H1 (cell line): ENCODE results near the gene SPTB. TPM values are rescaled to one million over a fixed set of nuclear protein-coding genes. Genes with fewer than 3 reads are reported as not detected.

Source experiments
- CTCF ChIA-PET: fragments of 300-600 bp; sonication (Branson Sonifier 250); formaldehyde crosslinking; loops from one replicate; lab custom pipeline; 2021; ENCODE audit not compliant: partially characterized antibody; lab: Charles Lee
- POLR2A ChIA-PET: fragments of 300-600 bp; sonication (Branson Sonifier 250); formaldehyde crosslinking; loops from one replicate; lab custom pipeline; 2021; ENCODE audit warnings: inconsistent platforms; ENCODE audit not compliant: partially characterized antibody; lab: Charles Lee
- DNase-seq, 2 experiments: peaks; one replicate each; pipeline versions ENCODE4 v3.0.0 to v3.0.0-alpha.2; 2010 to 2022; ENCODE audit warnings: low spot score in 2 of 2, low read depth in 1 of 2, mixed read lengths in 1 of 2
- FAIRE-seq: peaks from 2 replicates; lab custom pipeline; 2011; peaks lifted over from hg19 to GRCh38; lab: Jason Lieb, UNC
- H2AFZ ChIP-seq: 2 replicates; pipeline ENCODE4 v1.8.1; 2012; ENCODE audit warnings: low read length, inconsistent platforms
- H2AK5ac ChIP-seq: 2 replicates; pipeline ENCODE4 v1.6.1; 2013; ENCODE audit warnings: low read depth, low read length
- H2BK120ac ChIP-seq: replicated peaks from 2 replicates; pipeline ENCODE3; 2013; ENCODE audit warnings: low read depth, low read length, inconsistent platforms
- H2BK12ac ChIP-seq: 2 replicates; pipeline ENCODE4 v1.6.1; 2013; ENCODE audit warnings: low read depth, low read length
- H2BK15ac ChIP-seq: 2 replicates; pipeline ENCODE4 v1.6.1; 2013; ENCODE audit warnings: low read length
- H2BK20ac ChIP-seq: 2 replicates; pipeline ENCODE4 v1.6.1; 2013; ENCODE audit warnings: low read length
- H2BK5ac ChIP-seq: 2 replicates; pipeline ENCODE4 v1.6.1; 2013; ENCODE audit warnings: low read depth, low read length
- H3K14ac ChIP-seq: 2 replicates; pipeline ENCODE4 v1.6.1; 2013; ENCODE audit warnings: inconsistent platforms; ENCODE audit not compliant: insufficient read length
- H3K18ac ChIP-seq: 2 replicates; pipeline ENCODE4 v1.6.1; 2013; ENCODE audit warnings: low read length; ENCODE audit errors: extremely low read depth
- H3K23ac ChIP-seq: 2 replicates; pipeline ENCODE4 v1.6.1; 2013; ENCODE audit warnings: inconsistent platforms; ENCODE audit not compliant: insufficient read length
- H3K23me2 ChIP-seq: 2 replicates; pipeline ENCODE4 v1.6.1; 2013; ENCODE audit warnings: low read depth, low read length
- H3K27ac ChIP-seq: 2 replicates; pipeline ENCODE4 v1.6.1; 2011; ENCODE audit warnings: low read depth, low read length, inconsistent platforms
- H3K27me3 ChIP-seq, 4 experiments: replicated peaks in 1 of 4; 1 replicate in 1 of 4; 2 replicates in 3 of 4; pipeline versions ENCODE4 v1.6.1 to v1.8.1; 2011 to 2013; ENCODE audit warnings: low read length in 3 of 4, mild to moderate bottlenecking in 3 of 4, inconsistent platforms in 2 of 4, mixed read lengths in 2 of 4, moderate library complexity in 1 of 4; ENCODE audit not compliant: control insufficient read depth in 3 of 4, insufficient read depth in 3 of 4; ENCODE audit errors: extremely low read depth in 1 of 4
- H3K36me3 ChIP-seq, 4 experiments: 2 replicates each; pipeline versions ENCODE4 v1.6.1 to v1.8.1; 2011 to 2013; ENCODE audit warnings: mild to moderate bottlenecking in 4 of 4, low read length in 3 of 4, moderate library complexity in 2 of 4, control low read depth in 1 of 4, inconsistent platforms in 1 of 4; ENCODE audit not compliant: insufficient read depth in 4 of 4, control insufficient read depth in 2 of 4
- H3K4ac ChIP-seq: replicated peaks from 2 replicates; pipeline ENCODE3; 2013; ENCODE audit warnings: low read length, low read depth, mixed read lengths, inconsistent platforms; ENCODE audit not compliant: insufficient read length
- H3K4me1 ChIP-seq, 4 experiments: replicated peaks in 1 of 4; 1 replicate in 1 of 4; 2 replicates in 3 of 4; pipeline versions ENCODE4 v1.6.1 to v1.8.1; 2011 to 2013; ENCODE audit warnings: low read length in 3 of 4, inconsistent platforms in 2 of 4, mixed read lengths in 1 of 4; ENCODE audit not compliant: insufficient read depth in 4 of 4, control insufficient read depth in 3 of 4
- H3K4me2 ChIP-seq, 2 experiments: 2 replicates each; pipeline versions ENCODE4 v1.6.1 to v1.8.1; 2011 to 2013; ENCODE audit warnings: low read depth in 2 of 2, low read length in 2 of 2, control low read depth in 1 of 2, inconsistent platforms in 1 of 2, mild to moderate bottlenecking in 1 of 2; ENCODE audit not compliant: insufficient read depth in 1 of 2
- H3K4me3 ChIP-seq, 4 experiments: fragments of 200-600, 300-600 bp in 1 of 4; sonication (generic), shearing (Covaris generic), sonication (Bioruptor Twin) in 1 of 4; 2 replicates each; pipeline versions ENCODE4 v1.5.1 to v1.8.1; 2011 to 2016; ENCODE audit warnings: low read length in 4 of 4, low read depth in 3 of 4, control low read depth in 2 of 4, inconsistent platforms in 2 of 4, mild to moderate bottlenecking in 2 of 4, mixed read lengths in 1 of 4, moderate library complexity in 1 of 4; ENCODE audit not compliant: insufficient read depth in 2 of 4; ENCODE audit errors: extremely low read depth in 1 of 4
- H3K56ac ChIP-seq: replicated peaks from 2 replicates; pipeline ENCODE3; 2013; ENCODE audit warnings: low read depth, mild to moderate bottlenecking, mixed read lengths, low read length, inconsistent platforms; ENCODE audit not compliant: insufficient read length
- H3K79me1 ChIP-seq: 2 replicates; pipeline ENCODE4 v1.6.1; 2013; ENCODE audit warnings: low read depth, low read length, control low read depth
- H3K79me2 ChIP-seq, 2 experiments: 2 replicates each; pipeline versions ENCODE4 v1.6.1 to v1.8.1; 2012 to 2013; ENCODE audit warnings: low read length in 2 of 2, mild to moderate bottlenecking in 2 of 2, inconsistent platforms in 1 of 2; ENCODE audit not compliant: insufficient read depth in 2 of 2, control insufficient read depth in 1 of 2
- H3K9ac ChIP-seq, 4 experiments: replicated peaks in 1 of 4; 1 replicate in 1 of 4; 2 replicates in 3 of 4; pipeline versions ENCODE4 v1.6.1 to v1.8.1; 2011 to 2013; ENCODE audit warnings: low read depth in 3 of 4, low read length in 3 of 4, control low read depth in 2 of 4, mild to moderate bottlenecking in 2 of 4, moderate library complexity in 2 of 4, inconsistent platforms in 1 of 4; ENCODE audit errors: extremely low read depth in 1 of 4
- H3K9me3 ChIP-seq, 2 experiments: 2 replicates each; pipeline versions ENCODE4 v1.6.1 to v1.8.1; 2012 to 2013; ENCODE audit warnings: mild to moderate bottlenecking in 2 of 2, moderate library complexity in 2 of 2, control low read depth in 1 of 2, inconsistent platforms in 1 of 2, low read depth in 1 of 2, low read length in 1 of 2, mixed read lengths in 1 of 2; ENCODE audit not compliant: insufficient read depth in 2 of 2
- H4K20me1 ChIP-seq, 2 experiments: replicated peaks in 1 of 2; 2 replicates each; pipeline versions ENCODE3 to v1.8.1; 2011 to 2013; ENCODE audit warnings: inconsistent platforms in 2 of 2, low read length in 2 of 2, mild to moderate bottlenecking in 1 of 2; ENCODE audit not compliant: insufficient read depth in 2 of 2, control insufficient read depth in 1 of 2
- H4K5ac ChIP-seq: 2 replicates; pipeline ENCODE4 v1.6.1; 2013; ENCODE audit warnings: low read length, low read depth, mixed read lengths, inconsistent platforms; ENCODE audit not compliant: insufficient read length
- H4K8ac ChIP-seq: 2 replicates; pipeline ENCODE4 v1.8.0; 2013; ENCODE audit warnings: mild to moderate bottlenecking, moderate library complexity, low read length, inconsistent platforms; ENCODE audit not compliant: insufficient read depth; ENCODE audit errors: extremely low read depth
- H4K91ac ChIP-seq: replicated peaks from 2 replicates; pipeline ENCODE3; 2013; ENCODE audit warnings: low read length, mixed read lengths, inconsistent platforms; ENCODE audit not compliant: insufficient read length
- FOSL1 ChIP-seq: IDR thresholded peaks from 2 replicates; pipeline ENCODE4 v1.6.1; 2011; ENCODE audit warnings: mild to moderate bottlenecking, low read depth, low read length, moderate library complexity; ENCODE audit not compliant: insufficient read depth
- JUN ChIP-seq: IDR thresholded peaks from 2 replicates; pipeline ENCODE4 v1.6.1; 2011; ENCODE audit warnings: low read depth, mild to moderate bottlenecking, improper control_type of control experiment, low read length
- RFX5 ChIP-seq: IDR thresholded peaks from 2 replicates; pipeline ENCODE4 v1.6.1; 2011; ENCODE audit warnings: low read depth, low read length, improper control_type of control experiment, borderline replicate concordance
- SUZ12 ChIP-seq: fragments of 200-600 bp; sonication (generic); IDR thresholded peaks from 2 replicates; pipeline ENCODE4 v1.6.1; 2012; ENCODE audit warnings: mild to moderate bottlenecking, inconsistent platforms, low read length, moderate library complexity, mixed read lengths
- WGBS, 2 experiments: shearing (Covaris generic) in 1 of 2; methylation state at CpG; one replicate each; pipeline versions ENCODE4 v1.1.6 to v1.1.7; 2013 to 2015; ENCODE audit warnings: low lambda C conversion rate in 2 of 2, mixed read lengths in 2 of 2, inconsistent platforms in 1 of 2, low coverage in 1 of 2, missing lambda C conversion rate in 1 of 2; ENCODE audit not compliant: insufficient replicate concordance in 2 of 2, insufficient coverage in 1 of 2, insufficient read length in 1 of 2; ENCODE audit errors: extremely low coverage in 1 of 2, missing lambda C conversion rate in 1 of 2; 5-methylcytosine and 5-hydroxymethylcytosine counted together
- polyA plus RNA-seq, 7 experiments: library from polyadenylated mRNA; depleted of rRNA in 3 of 7; stranded (reverse) in 5 of 7; unstranded in 2 of 7; fragments of >200 nt in 5 of 7; fragments of 200-250 nt in 2 of 7; gene quantifications; 1 replicate in 5 of 7; 2 replicates in 1 of 7; 4 replicates in 1 of 7; pipeline versions ENCODE4 v1.2.1 to v1.2.3, GENCODE V29; 2011 to 2013; ENCODE audit warnings: missing spikeins in 2 of 7, mixed read lengths in 2 of 7
- total RNA-seq: library from RNA; stranded (reverse); fragmentation: NEBNext Ultra II Directional; extraction: Animal tissue kit (Norgen Biotek cat#: 25700); gene quantifications from 2 replicates; pipeline ENCODE4 v1.2.1, GENCODE V29; 2021

The SPTB gene
- total and polyA plus RNA-seq, 2 of the 8 experiments (the other 6 are each of a cell fraction or from before 2014, with no cell fraction given): 0.30 to 2.4 TPM

DNA sequence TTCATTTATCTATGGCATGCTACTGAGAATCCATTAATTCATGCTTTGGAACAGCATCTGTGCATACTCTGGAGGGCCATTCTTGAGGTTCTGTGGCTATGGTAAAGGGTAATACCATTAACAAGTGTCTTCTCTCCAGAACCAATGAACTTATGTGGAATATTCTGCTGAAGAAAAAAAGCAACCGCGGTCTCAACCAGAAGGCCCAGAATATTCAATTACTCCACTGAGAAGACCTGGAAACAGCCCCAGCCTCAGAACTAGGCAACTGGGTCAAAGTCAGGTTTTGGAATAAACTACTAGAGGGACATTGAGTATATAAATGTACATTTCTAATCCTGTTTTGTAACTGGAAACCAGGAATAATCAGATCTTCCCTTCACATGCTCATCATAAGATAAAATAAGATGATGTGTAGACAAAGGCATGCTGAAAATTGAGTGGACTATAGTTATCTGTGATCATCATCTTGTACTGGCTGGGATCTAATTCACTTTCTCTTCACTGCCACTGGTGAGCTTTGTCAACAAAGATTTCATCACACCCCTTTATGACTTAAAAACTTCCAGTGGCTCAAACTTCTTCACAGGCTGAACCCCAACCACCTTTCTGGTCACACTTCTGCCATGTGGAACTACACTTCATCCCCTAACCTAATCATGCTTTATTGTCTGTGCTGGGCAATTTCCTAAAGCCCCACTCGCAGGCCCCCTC, 6.0 kb downstream of the SPTB start:
- H3K18ac ChIP-seq: no peak overlapping the region
- H3K79me2 ChIP-seq: no peaks in the 10 kb centered on the region
- ChIA-PET CTCF (interaction anchor here (1.2 kb wide), 1 partner anchor 72 kb away, joined by 4 read pairs; no protein-coding TSS in a partner anchor), POLR2A (no interaction called here)
- no peaks in the 10 kb centered on the region for H3K79me1 ChIP-seq
- no peak overlapping the region for H4K8ac ChIP-seq
- TF ChIP-seq RFX5 (no peak), SUZ12 (no peak), JUN (no peak), FOSL1 (no peak)
- no peak overlapping the region for H3K4me2 ChIP-seq
- no peak overlapping the region for H3K4me3 ChIP-seq
- no peaks in the 10 kb centered on the region; a peak in 2 of 7 replicates for H3K4me1 ChIP-seq
- no peak overlapping the region for H2AFZ ChIP-seq
- no peaks in the 10 kb centered on the region for H3K36me3 ChIP-seq
- no peak overlapping the region for H2BK5ac ChIP-seq
- FAIRE-seq: no peak
- H3K4ac ChIP-seq: no peak overlapping the region
- peaks cover 0 to 11% (median 9%) of the 10 kb centered on the region in 4 experiments; a peak in 6 of 7 replicates for H3K27me3 ChIP-seq
- no peak overlapping the region for H2BK120ac ChIP-seq
- no peak overlapping the region for H3K14ac ChIP-seq
- H3K27ac ChIP-seq: no peak overlapping the region
- no peaks in the 10 kb centered on the region for H3K23me2 ChIP-seq
- H3K9me3 ChIP-seq: no peaks in the 10 kb centered on the region
- H2BK15ac ChIP-seq: no peak overlapping the region
- no peak overlapping the region for H2BK20ac ChIP-seq
- no peak overlapping the region for H3K56ac ChIP-seq
- DNase-seq: no peak
- no peak overlapping the region for H4K91ac ChIP-seq
- no peak overlapping the region for H2AK5ac ChIP-seq
- no peak overlapping the region for H4K5ac ChIP-seq
- no peak overlapping the region for H3K23ac ChIP-seq
- no peak overlapping the region for H3K9ac ChIP-seq
- no peaks in the 10 kb centered on the region for H4K20me1 ChIP-seq
- no peak overlapping the region for H2BK12ac ChIP-seq
- 58% methylated on average over 3 of the region's 3 CpGs; no CpG with 5 or more reads in 1 of the 2 experiments for WGBS, 2 experiments
